MV-4-11 (cell line): ENCODE results near the gene IP6K1.
"Not testable (repeated sequence)": the region's sequence is repeated elsewhere in the genome, so short reads cannot be mapped to it uniquely, and the experiment has no call there.

Source experiments
- DNase-seq: peaks from one replicate; lab custom pipeline; 2025; lab: John Stamatoyannopoulos, UW

IP6K1 gene

GRCh38 chr3:49786357-49787181, at the start of gene IP6K1:
IP6K1 (minus strand) TSS chr3:49786542; CDS start chr3:49748040, 38,502 bp downstream.
- DNase-seq = peak; percentile 100

- DNase-seq = peak; percentile 54
Measured at GRCh38 chr3:49831341-49831740, 45.0 kb upstream of the IP6K1 start.

GRCh38 chr3:49826016-49826415, 39.7 kb upstream of the IP6K1 start:
- DNase-seq = no peak

GRCh38 chr3:49823131-49823530, 36.8 kb upstream of the IP6K1 start:
- DNase-seq = not testable (repeated sequence)

GRCh38 chr3:49813497-49814174, 27.3 kb upstream of the IP6K1 start, which contains the start of gene UBA7:
UBA7 (minus strand) TSS chr3:49813953; CDS start chr3:49813787, 166 bp downstream.
- peak; percentile 73 for DNase-seq

- DNase-seq = no peak
Measured at GRCh38 chr3:49812916-49813496, 26.7 kb upstream of the IP6K1 start.

- DNase-seq = no peak
Measured at GRCh38 chr3:49807431-49808114, 21.2 kb upstream of the IP6K1 start.

GRCh38 chr3:49806850-49807249, 20.5 kb upstream of the IP6K1 start:
- no peak for DNase-seq

- DNase-seq = peak; percentile 62
Measured at GRCh38 chr3:49805897-49806701, 19.8 kb upstream of the IP6K1 start.

GRCh38 chr3:49805367-49805782, 19.0 kb upstream of the IP6K1 start:
- peak; percentile 76 for DNase-seq

GRCh38 chr3:49804141-49805041, 18.0 kb upstream of the IP6K1 start:
- DNase-seq = no peak

- DNase-seq = peak; percentile 12
Measured at GRCh38 chr3:49803465-49804140, 17.3 kb upstream of the IP6K1 start.

- peak; percentile 69 for DNase-seq
Measured at GRCh38 chr3:49802719-49803464, 16.6 kb upstream of the IP6K1 start, which contains the start of gene INKA1. INKA1 (plus strand) TSS chr3:49803261; CDS start chr3:49803393, 132 bp downstream.

GRCh38 chr3:49801160-49801559, 14.8 kb upstream of the IP6K1 start:
- no peak for DNase-seq

- DNase-seq = peak; percentile 46
Measured at GRCh38 chr3:49799761-49800160, 13.4 kb upstream of the IP6K1 start, which contains the start of gene CDHR4. CDHR4 (minus strand) TSS chr3:49799873; CDS start chr3:49799812, 61 bp downstream.

- DNase-seq = no peak
Measured at GRCh38 chr3:49799105-49799504, 12.8 kb upstream of the IP6K1 start.

- DNase-seq = no peak
Measured at GRCh38 chr3:49794926-49795905, 8.9 kb upstream of the IP6K1 start.
